Stimulated activated CD8-positive, alpha-beta memory T cell treated with anti-CD3 and anti-CD28 coated beads, Interleukin-4, amount 100 ng/mL, for 1 hour (primary cell): ENCODE measurements around the gene CCDC57.

Experiments
- DNase-seq, 2 donors: peaks; one replicate each; pipeline ENCODE4 v3.0.0-alpha.2; 2020; ENCODE audit warnings: low read depth in 2 of 2, low spot score in 1 of 2

The CCDC57 gene

GRCh38 chr17:82084373-82085030 lies 128.1 kb downstream of the CCDC57 start:
- DNase-seq, result no peak

GRCh38 chr17:82083533-82084359 lies 128.9 kb downstream of the CCDC57 start:
- DNase-seq, result no peak

GRCh38 chr17:82083009-82083408 lies 129.6 kb downstream of the CCDC57 start:
- no peak for DNase-seq

- DNase-seq, result no peak
These were observed 130.2 kb downstream of the CCDC57 start for GRCh38 chr17:82082456-82082855.

GRCh38 chr17:82081966-82082365 lies 130.7 kb downstream of the CCDC57 start:
- DNase-seq, result no peak

GRCh38 chr17:82081546-82081945 lies 131.1 kb downstream of the CCDC57 start:
- no peak for DNase-seq

GRCh38 chr17:82080789-82081464 lies 131.7 kb downstream of the CCDC57 start:
- no peak for DNase-seq

GRCh38 chr17:82080048-82080788 lies 132.4 kb downstream of the CCDC57 start:
- no peak for DNase-seq

- no peak for DNase-seq
These were observed 133.5 kb downstream of the CCDC57 start for GRCh38 chr17:82079001-82079677.

- no peak for DNase-seq
These were observed 134.2 kb downstream of the CCDC57 start for GRCh38 chr17:82078433-82078832.

- DNase-seq, result no peak
These were observed 134.9 kb downstream of the CCDC57 start for GRCh38 chr17:82077617-82078358.

- DNase-seq, result no peak
These were observed 135.7 kb downstream of the CCDC57 start for GRCh38 chr17:82076785-82077591.

- DNase-seq, result no peak
These were observed 136.4 kb downstream of the CCDC57 start for GRCh38 chr17:82076018-82076784.

GRCh38 chr17:82073446-82073845 lies 139.2 kb downstream of the CCDC57 start:
- no peak for DNase-seq

- no peak for DNase-seq
These were observed 139.8 kb downstream of the CCDC57 start for GRCh38 chr17:82072827-82073226.

- no peak for DNase-seq
These were observed 142.0 kb downstream of the CCDC57 start for GRCh38 chr17:82070611-82071010.

GRCh38 chr17:82065638-82066303 lies 146.9 kb downstream of the CCDC57 start, which contains the start of gene DUS1L:
Gene DUS1L, minus strand, starts transcription at chr17:82065804. Its CDS starts 745 bp downstream, at chr17:82065059.
- peak; percentile 41 to 43 for DNase-seq

GRCh38 chr17:82065193-82065637 lies 147.4 kb downstream of the CCDC57 start:
- no peak for DNase-seq
